Measurements from ENCODE around the gene ZBTB44. TPM values are rescaled to one million over a fixed set of nuclear protein-coding genes. Genes with fewer than 3 reads are reported as not detected.
"Not testable (repeated sequence)": the region's sequence is repeated elsewhere in the genome, so short reads cannot be mapped to it uniquely, and the experiment has no call there.

ZBTB44 gene
- total and polyA plus RNA-seq, 2 experiments from 2014 or later: 7.1 to 36.1 TPM

DNA sequence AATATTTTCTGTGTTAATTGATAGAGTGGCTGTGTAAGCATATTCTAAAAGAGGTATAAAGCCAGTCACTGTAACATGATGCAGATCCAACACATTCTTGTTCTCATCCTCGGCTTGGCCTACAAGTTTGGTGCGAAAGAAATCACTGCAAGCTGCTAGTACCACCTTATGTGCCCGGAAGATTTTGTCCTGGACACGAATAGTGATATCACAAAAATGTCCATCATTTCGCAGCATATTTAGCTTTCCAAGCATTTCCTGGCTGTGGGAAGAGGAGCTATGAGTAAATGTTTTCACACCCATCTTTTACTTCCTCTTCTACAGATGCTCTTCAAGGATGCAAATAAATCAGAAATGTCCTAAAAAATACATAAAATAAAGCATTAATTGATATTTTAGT lies 53.1 kb downstream of the ZBTB44 start:
- no peak for DNase-seq (ENCODE audit: low read depth in 1 of 2, low spot score in 1 of 2)
- H3K4me3 ChIP-seq: no peak overlapping the region
- peaks cover 5% of the 10 kb centered on the region for H3K36me3 ChIP-seq
- H3K27me3 ChIP-seq: no peaks in the 10 kb centered on the region
- TF ChIP-seq, protein P1, sequence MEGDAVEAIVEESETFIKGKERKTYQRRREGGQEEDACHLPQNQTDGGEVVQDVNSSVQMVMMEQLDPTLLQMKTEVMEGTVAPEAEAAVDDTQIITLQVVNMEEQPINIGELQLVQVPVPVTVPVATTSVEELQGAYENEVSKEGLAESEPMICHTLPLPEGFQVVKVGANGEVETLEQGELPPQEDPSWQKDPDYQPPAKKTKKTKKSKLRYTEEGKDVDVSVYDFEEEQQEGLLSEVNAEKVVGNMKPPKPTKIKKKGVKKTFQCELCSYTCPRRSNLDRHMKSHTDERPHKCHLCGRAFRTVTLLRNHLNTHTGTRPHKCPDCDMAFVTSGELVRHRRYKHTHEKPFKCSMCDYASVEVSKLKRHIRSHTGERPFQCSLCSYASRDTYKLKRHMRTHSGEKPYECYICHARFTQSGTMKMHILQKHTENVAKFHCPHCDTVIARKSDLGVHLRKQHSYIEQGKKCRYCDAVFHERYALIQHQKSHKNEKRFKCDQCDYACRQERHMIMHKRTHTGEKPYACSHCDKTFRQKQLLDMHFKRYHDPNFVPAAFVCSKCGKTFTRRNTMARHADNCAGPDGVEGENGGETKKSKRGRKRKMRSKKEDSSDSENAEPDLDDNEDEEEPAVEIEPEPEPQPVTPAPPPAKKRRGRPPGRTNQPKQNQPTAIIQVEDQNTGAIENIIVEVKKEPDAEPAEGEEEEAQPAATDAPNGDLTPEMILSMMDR (IDR thresholded peaks at IDR 0.05; ENCODE audit: low read depth, low read length): no peak
- no peaks in the 10 kb centered on the region for H3K9me3 ChIP-seq (ENCODE audit: low read depth)
- H3K27ac ChIP-seq: no peak overlapping the region
- peaks cover 7% of the 10 kb centered on the region for H3K4me1 ChIP-seq (ENCODE audit: low read depth)

DNA sequence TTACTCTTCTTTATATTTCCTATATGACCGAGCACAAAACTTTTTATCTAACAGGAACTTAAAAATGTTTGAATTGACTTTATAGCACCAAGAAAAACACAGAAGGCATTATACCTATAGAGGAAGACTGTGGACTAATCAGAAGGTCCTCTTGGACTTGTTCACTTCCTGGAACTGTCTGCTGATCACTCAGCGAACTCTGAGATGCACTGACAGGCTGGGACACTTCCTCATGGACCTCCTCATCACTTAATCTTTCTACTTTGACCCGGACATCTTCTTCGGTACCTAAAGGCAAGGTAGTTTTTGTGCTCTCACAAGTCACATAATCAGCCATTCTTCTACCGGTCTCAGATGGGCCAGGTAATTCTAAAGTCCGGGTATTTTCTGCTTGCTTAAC lies 54.0 kb downstream of the ZBTB44 start:
- Histone ChIP-seq H3K9me3 (ENCODE audit: low read depth) (no peaks in the 10 kb centered on the region), H3K4me3 (no peak overlapping the region), H3K36me3 (peaks cover 5% of the 10 kb centered on the region), H3K27ac (no peak overlapping the region), H3K27me3 (no peaks in the 10 kb centered on the region), H3K4me1 (ENCODE audit: low read depth) (no peaks in the 10 kb centered on the region)
- no peak for DNase-seq (ENCODE audit: low read depth in 1 of 2, low spot score in 1 of 2)
- TF ChIP-seq, protein P1 (IDR thresholded peaks at IDR 0.05; ENCODE audit: low read depth, low read length): no peak

DNA sequence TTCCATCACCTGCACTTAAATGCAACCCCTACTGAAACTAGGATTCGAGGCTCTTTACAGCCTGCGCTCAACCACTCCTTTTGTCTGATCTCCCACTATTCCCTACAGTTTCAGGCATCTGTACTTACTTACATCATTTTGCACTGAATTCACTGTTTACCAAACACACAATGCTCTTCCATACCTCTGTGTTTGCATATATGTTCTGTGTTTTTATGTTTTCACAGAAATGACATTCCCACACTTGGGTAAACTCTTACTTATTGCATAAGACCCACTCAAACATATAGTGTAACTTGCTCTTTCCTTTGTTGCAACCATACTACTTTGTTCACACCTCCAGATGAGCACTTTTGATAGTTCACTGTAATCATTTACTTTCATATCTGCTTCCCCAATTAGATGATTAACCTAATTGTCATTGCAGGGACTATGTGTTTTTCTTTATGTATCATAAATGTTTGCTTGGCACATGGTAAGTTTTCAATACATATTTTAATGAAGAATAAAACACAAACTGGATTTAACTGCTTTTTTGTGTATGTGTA lies 54.6 kb downstream of the ZBTB44 start:
- H3K27ac ChIP-seq: no peak overlapping the region
- no peak overlapping the region for H3K4me3 ChIP-seq
- H3K27me3 ChIP-seq: no peaks in the 10 kb centered on the region
- no peaks in the 10 kb centered on the region for H3K4me1 ChIP-seq (ENCODE audit: low read depth)
- no peaks in the 10 kb centered on the region for H3K9me3 ChIP-seq (ENCODE audit: low read depth)
- no peak for DNase-seq (ENCODE audit: low read depth in 1 of 2, low spot score in 1 of 2)
- TF ChIP-seq, protein P1 (IDR thresholded peaks at IDR 0.05; ENCODE audit: low read depth, low read length): no peak
- peaks cover 5% of the 10 kb centered on the region for H3K36me3 ChIP-seq

DNA sequence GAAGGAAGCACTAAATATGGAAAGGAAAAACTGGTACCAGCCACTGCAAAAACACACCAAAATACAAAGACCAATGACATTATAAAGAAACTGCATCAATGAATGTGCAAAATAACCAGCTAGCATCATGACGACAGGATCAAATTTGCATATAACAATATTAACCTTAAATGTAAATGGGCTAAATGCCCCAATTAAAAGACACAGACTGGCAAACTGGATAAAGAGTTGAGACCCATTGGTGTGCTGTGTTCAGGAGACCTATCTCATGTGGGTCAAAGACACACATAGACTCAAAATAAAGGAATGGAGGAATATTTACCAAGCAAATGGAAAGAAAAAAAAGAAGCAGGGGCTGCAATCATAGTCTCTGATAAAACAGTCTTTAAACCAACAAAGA lies 63.0 kb downstream of the ZBTB44 start:
- not testable (repeated sequence) for H3K9me3 ChIP-seq (ENCODE audit: low read depth)

DNA sequence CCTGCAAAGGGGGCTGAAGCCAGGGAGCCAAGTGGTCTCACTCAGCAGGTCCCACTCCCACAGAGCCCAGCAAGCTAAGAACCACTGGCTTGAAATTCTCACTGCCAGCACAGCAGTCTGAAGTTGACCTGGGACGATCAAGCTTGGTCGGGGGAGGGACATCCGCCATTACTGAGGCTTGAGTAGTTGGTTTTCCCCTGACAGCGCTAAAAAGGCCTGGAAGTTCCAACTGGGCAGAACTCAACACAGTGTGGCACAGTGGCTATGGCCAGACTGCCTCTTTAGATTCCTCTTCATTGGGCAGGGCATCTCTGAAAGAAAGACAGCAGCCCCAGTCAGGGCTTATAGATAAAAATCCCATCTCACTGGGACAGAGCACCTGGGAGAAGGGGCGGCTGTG lies 64.8 kb downstream of the ZBTB44 start:
- not testable (repeated sequence) for H3K27ac ChIP-seq; H3K36me3 ChIP-seq; H3K4me1 ChIP-seq (ENCODE audit: low read depth); H3K4me3 ChIP-seq; DNase-seq (ENCODE audit: low read depth in 1 of 2, low spot score in 1 of 2); H3K9me3 ChIP-seq (ENCODE audit: low read depth); H3K27me3 ChIP-seq

More for the DNA sequence above, 63.0 kb downstream of the ZBTB44 start:
- not testable (repeated sequence) for DNase-seq (ENCODE audit: low read depth in 1 of 2, low spot score in 1 of 2); H3K4me3 ChIP-seq; H3K4me1 ChIP-seq (ENCODE audit: low read depth); H3K36me3 ChIP-seq; H3K27me3 ChIP-seq; H3K27ac ChIP-seq

DNA sequence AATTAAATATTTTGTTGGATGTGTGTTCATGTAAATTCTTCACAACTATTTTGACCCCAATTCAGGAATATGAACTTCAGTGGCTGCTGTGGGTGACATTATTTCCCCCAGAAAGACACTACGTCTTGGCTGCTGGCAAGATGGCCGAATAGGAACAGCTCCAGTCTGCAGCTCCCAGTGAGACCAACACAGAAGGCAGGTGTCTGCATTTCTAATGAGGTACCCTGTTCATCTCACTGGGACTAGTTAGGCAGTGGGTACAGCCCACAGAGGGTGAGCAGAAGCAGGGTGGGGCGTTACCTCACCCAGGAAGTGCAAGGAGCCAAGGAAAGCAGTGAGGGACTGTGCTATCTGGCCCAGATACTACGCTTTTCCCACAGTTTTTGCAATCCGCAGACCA lies 65.3 kb downstream of the ZBTB44 start:
- DNase-seq (ENCODE audit: low read depth in 1 of 2, low spot score in 1 of 2): no peak
- Histone ChIP-seq H3K9me3 (ENCODE audit: low read depth) (no peaks in the 10 kb centered on the region), H3K4me1 (ENCODE audit: low read depth) (peaks cover 4% of the 10 kb centered on the region), H3K27ac (no peak overlapping the region), H3K4me3 (no peak overlapping the region), H3K36me3 (no peaks in the 10 kb centered on the region), H3K27me3 (no peaks in the 10 kb centered on the region)
- TF ChIP-seq, protein P1 (IDR thresholded peaks at IDR 0.05; ENCODE audit: low read depth, low read length): no peak

DNA sequence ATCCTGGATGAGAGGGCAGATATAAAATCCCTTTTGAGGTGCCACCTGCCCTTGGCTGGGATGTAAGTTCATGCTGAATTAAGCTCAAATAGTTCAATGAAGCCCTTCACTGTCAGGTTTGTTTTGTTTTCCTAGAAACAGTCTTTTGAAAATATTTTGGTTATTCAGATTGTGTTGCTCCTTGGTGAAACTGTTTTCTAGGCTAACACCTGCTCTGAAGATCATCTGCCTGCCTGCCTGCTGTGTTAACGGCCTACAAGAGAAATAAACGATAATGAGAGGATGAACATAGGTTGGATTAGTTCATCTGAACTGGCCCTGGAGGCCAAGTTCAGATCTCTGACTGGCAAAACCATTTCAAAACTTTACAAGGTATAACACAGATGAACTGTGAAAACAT lies 67.4 kb downstream of the ZBTB44 start:
- Histone ChIP-seq H3K4me1 (ENCODE audit: low read depth) (peaks cover 4% of the 10 kb centered on the region), H3K36me3 (no peaks in the 10 kb centered on the region), H3K4me3 (no peak overlapping the region), H3K27me3 (no peaks in the 10 kb centered on the region), H3K27ac (no peak overlapping the region), H3K9me3 (ENCODE audit: low read depth) (no peaks in the 10 kb centered on the region)
- no peak for DNase-seq (ENCODE audit: low read depth in 1 of 2, low spot score in 1 of 2)
- TF ChIP-seq, protein P1 (IDR thresholded peaks at IDR 0.05; ENCODE audit: low read depth, low read length): no peak

All from cardiac muscle cell (in vitro differentiated cells and primary cell).